ENCODE measurements around the gene PRKCE. TPM values are rescaled to one million over a fixed set of nuclear protein-coding genes. Genes with fewer than 3 reads are reported as not detected.

The PRKCE gene
- total RNA-seq, 2 donors from 2014 or later: 5.8 to 18.1 TPM

GRCh38 chr2:46007412-46007811 lies 355.9 kb downstream of the PRKCE start:
- no peak overlapping the region for H3K27ac ChIP-seq
- no peaks in the 10 kb centered on the region for H3K36me3 ChIP-seq
- H3K4me3 ChIP-seq: no peak overlapping the region
- H3K9me3 ChIP-seq: no peaks in the 10 kb centered on the region
- DNase-seq (ENCODE audit: low spot score) (no peak), ATAC-seq (ENCODE audit: insufficient number of reproducible peaks, low FRiP score, low read depth) (no peak)
- no peak for TF ChIP-seq CTCF (IDR thresholded peaks at IDR 0.05)
- no peaks in the 10 kb centered on the region for H3K27me3 ChIP-seq (replicated peaks; ENCODE audit: insufficient read depth)
- H3K4me1 ChIP-seq (ENCODE audit: control insufficient read depth in 1 of 2, low read depth in 2 of 2): peaks cover 0 to 2% of the 10 kb centered on the region in 2 donors

GRCh38 chr2:46008091-46008870 lies 356.8 kb downstream of the PRKCE start:
- ATAC-seq (ENCODE audit: insufficient number of reproducible peaks, low FRiP score, low read depth) (no peak), DNase-seq (ENCODE audit: low spot score) (no peak)
- H3K27me3 ChIP-seq (replicated peaks; ENCODE audit: insufficient read depth): no peaks in the 10 kb centered on the region
- H3K27ac ChIP-seq: no peak overlapping the region
- no peak for TF ChIP-seq CTCF (IDR thresholded peaks at IDR 0.05)
- no peak overlapping the region for H3K4me3 ChIP-seq
- no peaks in the 10 kb centered on the region for H3K36me3 ChIP-seq
- H3K4me1 ChIP-seq (ENCODE audit: control insufficient read depth in 1 of 2, low read depth in 2 of 2): no peaks in the 10 kb centered on the region
- H3K9me3 ChIP-seq: no peaks in the 10 kb centered on the region

- H3K36me3 ChIP-seq: no peaks in the 10 kb centered on the region
- no peak for ATAC-seq (ENCODE audit: insufficient number of reproducible peaks, low FRiP score, low read depth)
Measured at GRCh38 chr2:46009315-46009714, 357.8 kb downstream of the PRKCE start.

GRCh38 chr2:46009772-46010171 lies 358.3 kb downstream of the PRKCE start:
- Histone ChIP-seq H3K36me3 (no peaks in the 10 kb centered on the region), H3K9me3 (no peaks in the 10 kb centered on the region), H3K27ac (no peak overlapping the region), H3K4me1 (ENCODE audit: control insufficient read depth in 1 of 2, low read depth in 2 of 2) (peaks cover 2% of the 10 kb centered on the region in 2 donors), H3K4me3 (no peak overlapping the region), H3K27me3 (replicated peaks; ENCODE audit: insufficient read depth) (no peaks in the 10 kb centered on the region)
- no peak for ATAC-seq (ENCODE audit: insufficient number of reproducible peaks, low FRiP score, low read depth)
- no peak for TF ChIP-seq CTCF (IDR thresholded peaks at IDR 0.05)
- DNase-seq (ENCODE audit: low spot score): no peak

More at GRCh38 chr2:46009315-46009714, 357.8 kb downstream of the PRKCE start:
- DNase-seq (ENCODE audit: low spot score): no peak
- no peak for TF ChIP-seq CTCF (IDR thresholded peaks at IDR 0.05)
- Histone ChIP-seq H3K27ac (no peak overlapping the region), H3K9me3 (no peaks in the 10 kb centered on the region), H3K4me1 (ENCODE audit: control insufficient read depth in 1 of 2, low read depth in 2 of 2) (no peaks in the 10 kb centered on the region), H3K4me3 (no peak overlapping the region), H3K27me3 (replicated peaks; ENCODE audit: insufficient read depth) (no peaks in the 10 kb centered on the region)

- TF ChIP-seq CTCF (IDR thresholded peaks at IDR 0.05): no peak
- DNase-seq (ENCODE audit: low spot score): no peak
- peaks cover 7 to 8% of the 10 kb centered on the region in 2 donors for H3K4me1 ChIP-seq (ENCODE audit: control insufficient read depth in 1 of 2, low read depth in 2 of 2)
- H3K4me3 ChIP-seq: no peak overlapping the region
- H3K27ac ChIP-seq: no peak overlapping the region
- no peaks in the 10 kb centered on the region for H3K9me3 ChIP-seq
- no peak for ATAC-seq (ENCODE audit: insufficient number of reproducible peaks, low FRiP score, low read depth)
- no peaks in the 10 kb centered on the region for H3K36me3 ChIP-seq
- H3K27me3 ChIP-seq (replicated peaks; ENCODE audit: insufficient read depth): no peaks in the 10 kb centered on the region
Measured at GRCh38 chr2:46010223-46010924, 358.9 kb downstream of the PRKCE start.
